Motor neuron (in vitro differentiated cells): ENCODE results near the gene FRMD4B. TPM values are rescaled to one million over a fixed set of nuclear protein-coding genes. Genes with fewer than 3 reads are reported as not detected.
"Not testable (repeated sequence)": the region's sequence is repeated elsewhere in the genome, so short reads cannot be mapped to it uniquely, and the experiment has no call there.

Experiments
- ATAC-seq, 8 experiments: fragments of 200-7000 bp; cut with Tn5 transposase; replicated peaks in 6 of 8; 2 replicates each; pipeline ENCODE4 v1.8.0; 2021; ENCODE audit warnings: mild to moderate bottlenecking in 8 of 8, moderate library complexity in 8 of 8
- H3K27ac ChIP-seq, 2 donors: fragments of 250-450 bp; sonication (Bioruptor Pico); 2 replicates each; pipeline ENCODE4 v1.9.0; 2021; ENCODE audit warnings: antibody characterized with exemption in 2 of 2, mild to moderate bottlenecking in 2 of 2, moderate library complexity in 1 of 2
- H3K4me1 ChIP-seq, 2 donors: fragments of 250-450 bp; sonication (Bioruptor Pico); replicated peaks in 1 of 2; 2 replicates each; pipeline ENCODE4 v1.6.1; 2021; ENCODE audit warnings: antibody characterized with exemption in 2 of 2, mild to moderate bottlenecking in 2 of 2, moderate library complexity in 1 of 2
- H3K4me3 ChIP-seq, 5 donors: fragments of 250-450 bp; sonication (Bioruptor Pico); 2 replicates each; pipeline ENCODE4 v1.9.0; 2021; ENCODE audit warnings: antibody characterized with exemption in 5 of 5, mild to moderate bottlenecking in 5 of 5, moderate library complexity in 4 of 5
- WGBS, 10 experiments: fragments of 450-650 bp; shearing (Covaris generic); methylation state at CpG; one replicate each; pipeline ENCODE4 v1.0.0; 2022; 5-methylcytosine and 5-hydroxymethylcytosine counted together
- in situ Hi-C, 9 experiments: fragments of 400-800 bp; cut with MboI; loops; one replicate each; pipeline ENCODE4 v1.15.0; 2021; ENCODE audit warnings: low sequenced_read_pairs in 9 of 9, low pct_unique_long_range_greater_than_20kb in 2 of 9; ENCODE audit not compliant: unreplicated experiment in 9 of 9
- total RNA-seq, 8 experiments: library from RNA; unstranded; fragments of 300-600 nt; gene quantifications; 2 replicates each; pipeline versions ENCODE4 v1.2.3 to v1.2.4, GENCODE V29; 2022

Gene FRMD4B
- total RNA-seq, 8 experiments from 2014 or later, result 1.1 to 57.3 (median 16.0) TPM

- peak in 1 of 8 experiments; percentile 42 for ATAC-seq
- H3K4me1 ChIP-seq, result peaks cover 8 to 37% of the 10 kb centered on the region in 2 donors
- 49 to 90% (median 63%) methylated on average over 2 to 10 of the region's 10 CpGs for WGBS, 10 experiments
- H3K27ac ChIP-seq, result peak overlapping the region in 1 of 2 donors; percentile 53
- no peak overlapping the region for H3K4me3 ChIP-seq
- in situ Hi-C loops, result no loop called here
Observed at GRCh38 chr3:69240651-69241568, 145.0 kb downstream of the FRMD4B start.

- no peak for ATAC-seq
- in situ Hi-C loops, result no loop called here
- 20 to 88% (median 51%) methylated on average over 1 of the region's 1 CpG; no CpG with 5 or more reads in 4 of the 10 experiments for WGBS, 10 experiments
- Histone ChIP-seq H3K27ac (no peak overlapping the region), H3K4me1 (peaks cover 8 to 32% of the 10 kb centered on the region in 2 donors), H3K4me3 (no peak overlapping the region)
Observed at GRCh38 chr3:69239063-69239462, 146.8 kb downstream of the FRMD4B start.

GRCh38 chr3:69236812-69237707 lies 148.8 kb downstream of the FRMD4B start:
- 0 to 67% (median 59%) methylated on average over 1 to 7 of the region's 8 CpGs; no CpG with 5 or more reads in 1 of the 10 experiments for WGBS, 10 experiments
- peak in 2 of 8 experiments; percentile 41 to 57 for ATAC-seq
- Histone ChIP-seq H3K4me3 (no peak overlapping the region), H3K27ac (no peak overlapping the region), H3K4me1 (peaks cover 12 to 21% of the 10 kb centered on the region in 2 donors)
- in situ Hi-C loops, result no loop called here

- peaks cover 16 to 24% of the 10 kb centered on the region in 2 donors for H3K4me1 ChIP-seq
- H3K27ac ChIP-seq, result no peak overlapping the region
- in situ Hi-C loops, result no loop called here
- WGBS, 10 experiments, result 60 to 100% (median 85%) methylated on average over 1 to 3 of the region's 3 CpGs
- no peak for ATAC-seq
- H3K4me3 ChIP-seq, result no peak overlapping the region
Observed at GRCh38 chr3:69235882-69236281, 150.0 kb downstream of the FRMD4B start.

GRCh38 chr3:69235227-69235626 lies 150.7 kb downstream of the FRMD4B start:
- ATAC-seq, in situ Hi-C loops, H3K27ac ChIP-seq, H3K4me3 ChIP-seq: not testable (repeated sequence)
- WGBS, 10 experiments, result 80 to 100% (median 100%) methylated on average over 1 to 4 of the region's 4 CpGs; no CpG with 5 or more reads in 3 of the 10 experiments
- H3K4me1 ChIP-seq, result peaks cover 12 to 24% of the 10 kb centered on the region in 2 donors

- in situ Hi-C loops, result no loop called here
- WGBS, 10 experiments, result 80 to 100% (median 100%) methylated on average over 1 to 2 of the region's 2 CpGs; no CpG with 5 or more reads in 7 of the 10 experiments
- peak in 1 of 8 experiments; percentile 14 for ATAC-seq
- Histone ChIP-seq H3K4me1 (peaks cover 12 to 22% of the 10 kb centered on the region in 2 donors), H3K27ac (no peak overlapping the region), H3K4me3 (no peak overlapping the region)
Observed at GRCh38 chr3:69232482-69232881, 153.4 kb downstream of the FRMD4B start.

- WGBS, 10 experiments, result 0 to 67% (median 21%) methylated on average over 1 to 4 of the region's 6 CpGs
- H3K27ac ChIP-seq, result no peak overlapping the region
- peak; percentile 68 to 99 (median 96) for ATAC-seq
Observed at GRCh38 chr3:69231929-69232440, 153.9 kb downstream of the FRMD4B start.

GRCh38 chr3:69226071-69226470 lies 159.8 kb downstream of the FRMD4B start:
- no peaks in the 10 kb centered on the region for H3K4me1 ChIP-seq
- no peak for ATAC-seq
- no peak overlapping the region for H3K27ac ChIP-seq
- no peak overlapping the region for H3K4me3 ChIP-seq
- in situ Hi-C loops, result no loop called here
- WGBS, 10 experiments, result 0 to 89% (median 83%) methylated on average over 1 of the region's 1 CpG; no CpG with 5 or more reads in 5 of the 10 experiments

More at GRCh38 chr3:69231929-69232440, 153.9 kb downstream of the FRMD4B start:
- no peak overlapping the region for H3K4me3 ChIP-seq
- in situ Hi-C loops, result no loop called here
- H3K4me1 ChIP-seq, result peaks cover 12 to 17% of the 10 kb centered on the region in 2 donors

GRCh38 chr3:69219101-69219708 lies 166.7 kb downstream of the FRMD4B start:
- 71 to 100% (median 94%) methylated on average over 4 to 7 of the region's 7 CpGs; no CpG with 5 or more reads in 1 of the 10 experiments for WGBS, 10 experiments
- in situ Hi-C loops, result no loop called here
- Histone ChIP-seq H3K4me3 (no peak overlapping the region), H3K4me1 (no peaks in the 10 kb centered on the region), H3K27ac (no peak overlapping the region)
- ATAC-seq, result no peak

- Histone ChIP-seq H3K4me3 (no peak overlapping the region), H3K4me1 (no peaks in the 10 kb centered on the region), H3K27ac (no peak overlapping the region)
- 74 to 100% (median 99%) methylated on average over 2 to 6 of the region's 6 CpGs for WGBS, 10 experiments
- no peak for ATAC-seq
- in situ Hi-C loops, result no loop called here
Observed at GRCh38 chr3:69218079-69218478, 167.8 kb downstream of the FRMD4B start.

GRCh38 chr3:69216981-69217380 lies 168.9 kb downstream of the FRMD4B start:
- in situ Hi-C loops, result no loop called here
- 29 to 83% (median 66%) methylated on average over 1 to 5 of the region's 5 CpGs for WGBS, 10 experiments
- H3K4me1 ChIP-seq, result no peaks in the 10 kb centered on the region
- no peak overlapping the region for H3K27ac ChIP-seq
- H3K4me3 ChIP-seq, result no peak overlapping the region
- ATAC-seq, result no peak

- Histone ChIP-seq H3K27ac (no peak overlapping the region), H3K4me3 (no peak overlapping the region), H3K4me1 (no peaks in the 10 kb centered on the region)
- in situ Hi-C loops, result no loop called here
- ATAC-seq, result peak in 1 of 8 experiments; percentile 23
- WGBS, 10 experiments, result 0 to 100% (median 54%) methylated on average over 1 to 2 of the region's 3 CpGs; no CpG with 5 or more reads in 4 of the 10 experiments
Observed at GRCh38 chr3:69214241-69214640, 171.6 kb downstream of the FRMD4B start.
